HG02588 (cell line): ENCODE results near the gene PLA2G6.
"Not testable (repeated sequence)": the region's sequence is repeated elsewhere in the genome, so short reads cannot be mapped to it uniquely, and the experiment has no call there.

Source experiments
- ATAC-seq: cut with Tn5 transposase; IDR thresholded peaks from one replicate; pipeline ENCODE4 v1.9.1; 2021; ENCODE audit warnings: mild to moderate bottlenecking, moderate library complexity; ENCODE audit not compliant: unreplicated experiment

PLA2G6 gene

DNA sequence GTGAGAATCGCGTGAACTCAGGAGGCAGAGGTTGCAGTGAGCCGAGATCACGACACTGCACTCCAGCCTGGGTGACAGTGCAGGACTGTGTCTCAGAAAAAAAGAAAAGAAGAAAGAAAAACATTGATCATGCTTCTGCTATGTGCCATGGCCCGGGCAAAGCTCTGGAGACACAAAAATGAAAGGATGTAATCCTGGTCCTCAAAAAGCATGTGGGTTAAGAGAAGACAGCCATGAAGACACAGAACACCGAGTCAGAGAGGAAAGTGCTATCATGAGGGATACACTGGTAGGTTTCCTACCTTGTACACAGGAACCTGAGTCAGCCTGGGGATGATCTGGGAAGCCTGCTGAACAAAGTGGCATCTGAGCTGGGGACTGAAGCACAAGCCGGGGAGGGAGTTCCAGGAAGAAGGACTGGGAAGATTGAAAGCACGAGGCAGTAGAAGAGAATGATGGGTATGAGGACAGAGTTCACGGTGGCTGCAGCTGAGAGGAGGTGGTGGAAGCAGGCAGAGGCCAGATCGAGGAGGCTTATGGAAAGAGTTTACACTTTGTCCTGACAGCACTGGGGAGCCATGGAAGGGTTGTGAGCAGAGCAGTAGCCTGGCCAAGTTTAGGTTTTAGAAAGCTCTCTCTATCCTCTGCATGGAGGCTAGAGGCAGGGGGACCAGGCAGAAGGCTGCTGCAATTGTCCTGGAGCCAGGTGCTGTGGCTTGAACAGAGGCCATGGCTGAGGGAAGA lies 10.3 kb upstream of the PLA2G6 start:
- ATAC-seq: no peak

DNA sequence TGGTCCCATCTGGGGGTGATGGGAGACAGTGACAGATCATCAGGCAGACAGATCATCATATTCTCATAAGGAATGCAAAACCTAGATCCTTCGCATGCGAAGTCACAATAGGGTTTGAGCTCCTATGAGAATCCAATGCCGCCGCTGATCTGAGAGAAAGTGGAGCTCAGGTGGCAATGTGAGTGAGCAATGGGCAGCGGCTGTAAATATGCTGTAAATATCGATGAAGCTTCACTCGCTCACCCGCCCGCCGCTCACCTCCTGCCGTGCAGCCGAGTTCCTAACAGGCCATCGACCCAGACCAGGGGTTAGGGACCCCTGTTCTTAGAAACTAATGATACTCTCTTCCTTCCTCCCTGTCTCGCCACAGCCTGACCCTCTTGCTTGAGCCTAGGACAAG lies 9.4 kb upstream of the PLA2G6 start:
- no peak for ATAC-seq

- ATAC-seq: no peak
Measured at GRCh38 chr22:38190581-38190980, 9.0 kb upstream of the PLA2G6 start.

DNA sequence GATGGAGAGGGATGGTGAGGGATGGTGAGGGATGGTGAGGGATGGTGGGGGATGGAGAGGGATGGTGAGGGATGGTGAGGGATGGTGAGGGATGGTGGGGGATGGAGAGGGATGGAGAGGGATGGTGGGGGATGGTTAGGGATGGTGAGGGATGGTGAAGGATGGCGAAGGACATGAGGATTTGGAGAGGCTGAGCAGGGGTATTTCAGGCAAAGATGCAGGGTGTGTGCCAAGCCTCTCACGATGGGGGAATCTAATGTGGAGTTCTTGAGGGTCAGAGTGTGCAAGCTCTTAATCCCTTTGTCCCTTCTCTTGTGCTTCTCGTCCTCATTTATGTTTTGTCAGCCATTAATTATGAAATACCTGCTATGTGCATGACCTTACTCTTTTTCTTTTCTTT lies 7.5 kb upstream of the PLA2G6 start:
- ATAC-seq: no peak

DNA sequence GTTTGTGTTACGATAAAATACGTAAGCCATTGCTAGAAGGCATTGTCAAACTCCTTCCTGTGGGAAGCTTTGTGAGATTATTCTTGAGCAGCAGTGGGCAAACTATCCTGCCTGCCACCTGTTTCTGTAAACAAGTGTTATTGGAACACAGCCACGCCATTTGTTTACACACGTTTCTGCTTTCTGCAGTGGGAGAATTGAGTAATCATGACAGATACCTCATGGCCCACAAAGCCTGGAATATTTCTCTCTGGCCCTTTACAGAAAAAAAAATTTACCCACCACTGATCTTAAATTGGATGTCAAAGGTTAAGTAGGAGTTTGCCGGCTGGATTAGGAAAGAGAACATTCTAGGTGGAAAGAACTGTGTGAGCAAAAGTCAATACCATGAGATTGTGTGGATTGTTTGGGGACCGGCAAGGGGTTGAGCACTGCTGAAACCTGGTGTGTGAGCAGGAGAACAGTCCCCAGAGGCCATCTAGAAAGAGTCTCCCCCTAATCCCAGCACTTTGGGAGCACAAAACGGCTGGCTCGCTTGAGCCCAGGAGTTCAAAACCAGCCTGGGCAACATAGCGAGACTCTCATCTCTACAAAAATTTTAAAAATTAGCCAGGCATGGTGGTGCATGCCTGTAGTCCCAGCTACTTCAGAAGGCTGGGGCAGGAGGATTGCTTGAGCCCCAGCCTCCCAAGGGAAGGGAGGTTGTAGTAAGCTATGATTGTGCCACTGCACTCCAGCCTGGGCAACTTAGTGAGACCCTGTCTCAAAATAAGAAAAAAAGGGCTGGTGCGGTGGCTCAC lies 6.0 kb upstream of the PLA2G6 start:
- ATAC-seq: no peak

DNA sequence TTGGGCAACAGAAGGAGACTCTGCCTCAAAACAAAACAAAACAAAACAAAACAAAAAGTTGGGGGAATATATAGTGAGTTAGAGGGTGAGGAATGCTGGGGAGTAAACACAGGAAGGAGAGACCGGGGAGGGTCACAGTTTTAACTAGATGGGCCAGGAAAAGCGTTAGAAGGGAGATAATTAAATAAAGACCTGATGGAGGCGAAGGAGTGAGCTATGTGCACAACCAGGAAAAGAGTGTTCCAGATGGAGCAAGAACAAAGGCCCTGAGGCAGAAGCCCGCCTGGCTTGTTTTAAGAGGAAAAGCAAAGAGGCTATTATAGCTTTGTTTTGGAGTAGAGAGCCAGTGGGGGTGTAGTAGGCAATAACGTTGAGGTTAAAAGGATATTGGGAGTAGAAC lies 4.8 kb upstream of the PLA2G6 start:
- ATAC-seq: no peak

DNA sequence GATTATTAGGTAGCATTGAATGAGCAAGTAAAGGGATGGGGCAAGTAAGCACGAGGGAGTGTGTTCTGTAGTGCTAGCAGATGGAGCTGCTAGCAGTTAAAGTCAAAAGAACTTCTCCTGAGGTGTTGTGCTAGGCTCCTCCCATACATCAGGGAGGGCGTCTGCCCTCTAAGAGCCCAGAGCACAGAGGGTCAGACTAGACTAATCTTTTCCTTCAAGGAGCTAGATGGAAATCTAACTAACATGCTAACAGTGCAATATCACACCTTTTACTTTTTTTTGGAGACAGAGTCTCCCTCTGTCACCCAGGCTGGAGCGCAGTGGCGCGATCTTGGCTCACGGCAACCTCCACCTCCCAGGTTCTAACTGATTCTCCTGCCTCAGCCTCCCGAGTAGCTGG lies 3.2 kb upstream of the PLA2G6 start:
- no peak for ATAC-seq

DNA sequence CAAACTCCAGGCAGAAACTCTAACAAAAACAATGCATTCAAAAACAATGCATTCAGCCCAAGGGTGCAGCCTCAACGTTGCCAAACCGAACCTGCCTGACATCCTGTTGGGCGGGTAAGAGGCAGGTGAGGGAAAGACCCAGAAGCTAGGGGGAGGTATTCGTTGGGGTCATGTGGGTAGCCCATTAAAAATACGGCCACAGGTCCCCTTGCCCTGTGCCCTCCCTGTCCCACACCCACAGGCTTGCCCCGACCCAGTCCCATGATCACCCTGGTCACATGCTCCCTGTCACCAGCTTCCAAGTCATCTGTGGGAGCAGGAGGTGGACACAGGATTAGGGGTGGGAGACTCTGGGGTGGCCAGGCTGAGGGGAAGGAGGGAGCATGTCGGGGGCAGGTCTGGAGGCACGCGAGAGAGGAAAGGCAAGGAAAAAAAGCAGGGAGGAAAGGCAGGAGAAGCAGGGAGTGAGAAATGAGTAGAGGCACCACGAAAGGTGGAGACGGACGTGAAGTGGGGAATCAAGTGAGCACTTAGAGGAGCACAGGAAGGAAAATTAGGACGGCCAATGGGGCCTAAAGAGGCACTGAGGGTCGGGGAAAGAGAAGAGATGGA lies 683 bp downstream of the PLA2G6 start:
- no peak for ATAC-seq

GRCh38 chr22:38178605-38178937 lies 3.1 kb downstream of the PLA2G6 start:
- ATAC-seq: not testable (repeated sequence)

DNA sequence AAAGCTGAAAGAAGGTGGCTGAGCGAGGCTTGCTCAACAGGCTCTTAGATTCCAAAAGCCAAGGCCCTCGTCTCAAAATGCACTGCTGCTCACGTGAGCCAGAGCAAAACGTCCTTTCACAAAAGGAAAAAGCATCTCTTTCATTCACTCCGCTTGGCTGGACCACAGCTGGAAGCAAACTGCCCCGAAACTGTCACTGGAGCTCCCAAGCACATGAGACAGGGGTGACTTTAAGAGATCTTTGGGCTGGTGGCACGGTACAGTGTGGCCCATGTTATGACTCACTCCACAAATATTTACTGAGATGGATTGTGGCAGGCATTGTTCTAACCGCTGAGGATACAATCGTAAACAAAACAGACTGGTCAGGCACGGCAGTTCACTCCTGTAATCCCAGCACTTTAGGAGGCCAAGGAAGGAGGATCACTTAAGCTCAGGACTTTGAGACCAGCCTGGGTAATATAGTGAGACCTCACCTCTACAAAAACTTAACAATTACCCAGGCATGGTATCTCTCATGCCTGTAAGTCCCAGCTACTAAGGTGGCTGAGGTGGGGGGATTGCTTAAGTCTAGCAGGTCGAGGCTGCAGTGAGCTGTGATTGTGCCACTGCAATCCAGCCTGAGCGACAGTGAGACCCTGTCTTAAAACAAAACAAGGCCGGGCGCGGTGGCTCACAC lies 3.6 kb downstream of the PLA2G6 start:
- no peak for ATAC-seq

DNA sequence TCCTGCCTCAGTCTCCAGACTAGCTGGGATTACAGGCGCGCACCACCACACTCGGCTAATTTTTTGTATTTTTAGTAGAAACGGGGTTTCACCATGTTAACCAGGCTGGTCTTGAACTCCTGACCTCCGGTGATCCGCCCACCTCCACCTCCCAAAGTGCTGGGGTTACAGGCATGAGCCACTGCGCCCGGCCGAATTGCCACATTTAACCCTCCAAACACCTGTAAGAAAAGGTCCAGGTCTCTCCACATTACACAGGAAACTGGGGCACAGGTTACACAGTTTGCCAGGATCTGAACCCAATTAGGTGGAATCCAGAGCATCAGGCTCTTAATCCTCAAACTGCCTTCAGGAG lies 4.1 kb downstream of the PLA2G6 start:
- not testable (repeated sequence) for ATAC-seq

DNA sequence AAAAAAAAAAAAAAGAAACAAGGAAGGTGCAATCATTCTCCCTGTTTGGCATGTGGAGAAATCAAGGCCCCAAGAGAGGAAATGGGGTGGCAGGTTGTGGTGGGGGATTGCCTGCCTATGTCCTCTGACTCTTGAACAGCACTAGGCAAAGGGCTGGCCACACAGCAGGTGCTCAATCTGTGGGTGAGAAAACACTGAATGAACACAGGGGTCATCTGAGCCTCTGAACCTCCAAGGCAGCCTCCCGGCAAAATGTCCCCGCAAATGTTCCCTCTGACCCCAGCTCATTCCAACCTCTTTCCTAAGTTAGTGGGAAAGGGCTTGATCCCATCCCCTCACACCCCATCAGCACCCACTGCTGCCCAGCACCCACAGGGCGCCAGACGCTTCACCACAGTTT lies 4.6 kb downstream of the PLA2G6 start:
- no peak for ATAC-seq

GRCh38 chr22:38176170-38176741 lies 5.4 kb downstream of the PLA2G6 start:
- ATAC-seq: no peak

DNA sequence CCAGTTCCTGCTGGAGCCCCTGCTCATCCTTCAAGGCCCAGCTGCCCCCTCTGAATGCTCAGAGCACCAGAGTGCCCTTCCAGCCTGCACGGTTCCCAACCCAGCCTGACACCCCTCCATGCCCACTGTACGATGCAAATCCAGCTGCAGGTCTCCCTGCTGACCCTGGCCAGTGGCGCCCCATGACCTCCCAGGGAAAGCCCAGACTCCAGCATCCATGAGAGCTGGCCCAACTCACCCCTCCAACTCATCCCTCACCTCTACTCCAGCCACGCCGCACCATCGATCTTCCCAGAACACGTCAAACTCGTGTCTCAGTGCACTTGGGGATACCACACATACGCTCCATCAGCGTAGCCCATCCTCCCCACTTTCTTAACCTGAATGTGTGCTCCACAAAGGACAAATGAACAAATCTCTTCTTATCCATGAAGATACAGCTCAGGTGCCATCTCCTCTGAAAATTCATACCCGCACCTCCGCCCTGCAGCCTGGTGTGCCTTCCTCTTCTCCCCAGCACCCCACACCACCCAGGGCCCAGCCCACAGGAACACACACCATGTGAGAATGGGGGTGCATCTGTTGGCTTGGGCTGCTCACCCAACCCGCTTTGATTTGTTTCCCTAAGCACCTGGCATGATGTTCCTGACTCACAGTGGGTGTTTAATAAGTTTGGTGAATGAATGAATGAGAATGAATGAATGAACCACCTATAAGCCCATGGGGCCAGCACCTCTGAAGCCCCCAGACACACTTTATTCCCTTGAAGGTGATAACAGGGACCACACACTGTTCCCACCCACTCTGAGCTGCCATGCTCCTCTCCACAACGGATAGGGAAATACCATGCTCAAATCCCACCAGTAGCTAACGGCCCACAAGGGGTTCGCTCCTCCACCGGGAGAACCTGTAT lies 6.2 kb downstream of the PLA2G6 start:
- ATAC-seq: no peak

GRCh38 chr22:38174626-38175025 lies 7.0 kb downstream of the PLA2G6 start:
- ATAC-seq: no peak

DNA sequence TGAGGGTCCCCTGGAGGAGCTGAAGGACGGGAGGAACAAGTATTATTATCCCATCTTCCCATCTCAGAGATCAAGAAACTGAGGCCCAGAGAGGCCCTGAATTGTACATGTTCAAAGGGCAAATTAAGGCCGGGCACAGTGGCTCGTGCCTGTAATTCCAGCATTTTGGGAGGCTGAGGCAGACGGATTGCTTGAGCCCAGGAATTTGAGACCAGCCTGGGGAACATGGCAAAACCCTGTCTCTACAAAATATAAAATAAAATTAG lies 8.1 kb downstream of the PLA2G6 start:
- ATAC-seq: no peak

GRCh38 chr22:38172832-38173640 lies 8.6 kb downstream of the PLA2G6 start:
- ATAC-seq: no peak

GRCh38 chr22:38171927-38172831 lies 9.5 kb downstream of the PLA2G6 start:
- no peak for ATAC-seq

GRCh38 chr22:38170469-38170868 lies 11.2 kb downstream of the PLA2G6 start:
- ATAC-seq: no peak
